ENCODE measurements around the gene NEK10.

NEK10 gene

DNA sequence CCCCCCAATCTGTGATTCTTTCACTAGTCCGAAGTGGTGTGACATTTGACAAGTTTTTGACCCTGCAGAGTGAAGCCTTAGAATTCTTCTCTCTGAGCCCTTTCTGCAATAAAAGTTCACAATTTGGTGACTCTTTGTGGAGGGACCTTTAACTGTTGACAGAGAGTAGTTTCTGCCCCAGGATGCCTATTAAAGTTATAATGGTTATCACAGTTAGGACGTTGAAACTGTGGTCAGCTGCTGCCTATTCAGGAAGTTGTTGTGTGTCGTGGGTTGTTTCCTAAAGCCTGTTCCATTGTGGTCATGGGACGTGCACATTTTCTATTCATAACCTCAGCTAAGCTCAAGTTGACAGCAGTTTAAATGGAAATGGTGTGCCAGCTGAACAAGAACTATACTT lies 274.5 kb downstream of the NEK10 start:
- no peak for DNase-seq

DNA sequence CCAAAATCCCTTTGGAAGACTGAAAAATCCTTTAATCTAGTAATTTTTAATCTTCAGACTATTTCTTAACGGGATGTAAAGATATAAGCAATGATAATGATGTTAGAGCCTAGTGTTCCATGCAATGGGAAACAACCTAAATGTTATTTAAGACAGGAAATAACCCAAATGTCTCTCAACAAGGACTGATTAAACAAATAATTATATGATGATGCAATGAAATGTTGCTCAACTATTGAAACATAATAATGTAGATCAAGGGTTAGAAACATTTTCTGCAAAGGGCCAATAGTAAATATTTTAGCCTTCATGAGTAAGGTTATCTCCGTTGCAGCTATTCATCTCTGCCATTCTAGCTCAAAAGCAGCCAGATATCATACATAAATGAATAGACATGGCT lies 275.4 kb downstream of the NEK10 start:
- no peak for DNase-seq

DNA sequence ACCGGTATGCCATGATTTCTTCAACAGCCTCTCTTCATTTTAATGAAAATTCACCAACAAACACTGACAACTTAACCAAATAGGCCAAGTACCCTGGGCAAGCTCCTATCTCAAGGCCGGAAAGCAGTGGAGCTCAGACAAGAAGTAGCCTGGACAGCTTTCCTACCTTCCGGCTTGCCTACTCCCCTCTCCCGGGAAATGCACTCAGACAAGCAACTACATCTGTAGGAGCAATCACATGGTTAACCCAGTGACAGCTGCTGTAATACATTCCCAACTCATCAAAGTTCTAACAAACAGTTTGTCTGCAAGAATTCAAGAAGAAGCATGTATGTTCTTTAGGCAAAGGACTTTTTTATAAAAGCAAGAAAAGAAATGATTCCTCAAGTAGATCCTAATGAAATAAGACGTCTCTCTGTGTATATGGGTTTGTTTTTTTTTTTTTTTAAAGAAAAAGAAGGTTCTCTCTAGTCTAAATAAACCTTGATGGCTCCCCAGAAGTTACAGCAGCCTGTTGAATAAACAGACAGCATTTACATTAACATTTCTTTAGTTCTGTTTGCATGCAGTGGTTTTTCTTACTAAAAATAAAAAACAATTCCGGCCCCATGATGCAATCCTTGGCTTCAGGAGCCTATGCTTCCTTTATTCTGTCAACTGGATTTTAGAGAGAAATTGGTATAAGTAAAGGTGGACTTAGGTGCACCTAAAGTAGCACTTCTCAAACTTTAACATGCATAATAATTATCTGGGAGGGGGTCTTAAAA lies 278.7 kb downstream of the NEK10 start:
- DNase-seq = no peak

DNA sequence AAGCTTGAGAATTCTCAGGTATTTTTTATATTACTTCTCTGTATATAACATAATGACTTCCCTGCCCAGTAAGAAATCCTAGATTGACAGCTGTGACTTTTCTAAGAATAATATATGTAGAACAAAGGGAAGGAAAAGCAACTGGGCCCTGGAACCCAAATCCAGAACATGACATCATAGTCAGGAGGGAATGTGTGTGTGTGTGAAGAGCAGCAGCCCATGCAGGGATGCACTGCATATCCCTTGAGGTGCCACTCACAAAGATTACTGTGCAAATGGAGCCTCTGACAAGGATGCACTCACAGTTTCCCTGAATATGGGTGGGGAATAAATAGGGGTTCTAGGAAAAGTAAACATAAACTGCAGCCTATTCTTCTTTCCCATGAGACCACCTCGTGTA lies 279.5 kb downstream of the NEK10 start:
- DNase-seq = no peak

DNA sequence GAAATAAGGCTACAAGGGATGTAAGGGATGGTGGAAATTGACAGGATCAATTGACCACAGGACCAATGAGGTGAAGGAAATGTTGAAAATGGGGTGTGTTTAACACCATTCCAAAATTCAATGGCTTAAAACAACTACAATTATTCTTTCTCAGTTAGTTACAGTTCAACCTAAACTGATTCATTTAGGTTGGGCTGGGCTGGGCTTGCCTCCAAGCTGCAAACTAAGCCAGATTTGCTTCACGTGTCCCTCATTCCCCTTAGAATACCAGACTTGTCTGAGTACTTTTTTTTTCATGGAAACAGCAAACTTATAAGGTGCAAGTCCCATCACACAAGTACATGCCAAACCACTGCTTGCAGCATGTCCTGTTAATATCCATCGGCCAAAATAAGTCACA lies 280.1 kb downstream of the NEK10 start:
- DNase-seq = no peak

DNA sequence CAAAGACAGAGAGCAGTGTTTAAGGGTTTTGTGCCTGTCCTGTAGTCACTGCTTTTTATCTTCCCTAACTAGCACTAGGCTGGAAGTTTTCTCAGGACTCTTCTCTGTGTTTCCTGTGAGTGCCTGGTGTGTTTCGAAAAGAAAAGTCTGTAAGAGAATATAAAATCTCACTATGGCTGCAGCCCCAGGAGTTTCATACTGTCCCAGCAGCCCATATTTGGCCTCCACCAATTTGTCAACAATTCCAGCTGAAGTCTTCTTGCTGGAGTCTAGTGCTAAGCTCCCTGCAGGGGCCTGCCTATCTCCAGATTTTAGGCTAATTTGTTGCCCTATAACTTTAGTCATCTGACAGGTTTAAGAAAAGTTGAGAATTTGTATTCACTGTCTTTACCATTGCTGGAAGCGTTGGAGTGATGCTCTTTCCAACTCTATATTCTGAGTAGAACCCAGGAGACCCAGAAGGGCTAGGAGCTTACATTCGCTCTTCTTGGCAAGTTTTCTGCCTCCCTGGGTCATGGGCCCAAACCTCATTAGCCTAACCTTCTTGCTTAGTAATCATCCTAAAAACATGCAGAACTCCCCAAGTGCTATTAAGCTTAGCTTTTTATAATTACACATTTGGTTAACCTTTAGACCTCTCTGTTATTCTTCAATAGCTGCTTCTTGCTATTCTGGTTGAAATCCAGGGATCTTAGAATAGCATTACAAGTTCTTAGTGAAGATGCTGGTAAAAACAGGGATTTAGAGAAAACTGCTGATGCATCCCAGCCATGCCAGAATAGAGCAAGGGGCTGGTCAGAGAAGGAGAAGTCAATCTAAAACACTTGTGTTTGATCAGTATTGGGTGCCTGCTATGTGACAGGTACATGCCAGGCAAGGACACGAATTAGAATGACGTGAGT lies 283.1 kb downstream of the NEK10 start:
- DNase-seq = no peak

DNA sequence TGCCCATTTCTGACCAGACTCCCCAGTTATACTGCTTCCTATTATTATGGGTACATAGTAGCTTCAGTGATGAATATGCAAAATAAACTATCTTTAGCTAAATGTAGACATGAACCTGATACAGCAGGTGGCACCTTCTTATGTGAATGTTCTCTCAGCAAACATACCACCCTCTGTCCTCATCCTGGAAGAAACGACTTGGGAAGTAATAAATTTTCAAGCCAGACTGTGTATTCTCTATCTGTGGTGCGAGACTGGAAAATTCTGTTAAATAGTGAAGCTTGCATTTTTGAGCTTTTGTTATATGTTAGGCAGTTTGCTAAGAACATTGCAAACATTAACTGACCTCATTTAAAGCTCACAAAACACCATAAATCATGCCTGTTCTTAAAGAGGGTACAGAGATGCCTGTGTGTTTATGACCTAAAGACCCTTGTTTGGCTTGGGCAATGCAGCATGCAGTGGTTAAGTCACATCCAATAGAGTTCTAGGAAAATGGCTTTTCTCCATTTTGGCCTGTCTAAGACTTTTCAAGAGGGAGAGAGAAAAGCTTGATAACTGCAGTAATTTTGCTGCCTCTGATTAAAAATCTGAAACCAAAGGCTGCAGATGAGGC lies 287.1 kb downstream of the NEK10 start:
- DNase-seq = no peak

DNA sequence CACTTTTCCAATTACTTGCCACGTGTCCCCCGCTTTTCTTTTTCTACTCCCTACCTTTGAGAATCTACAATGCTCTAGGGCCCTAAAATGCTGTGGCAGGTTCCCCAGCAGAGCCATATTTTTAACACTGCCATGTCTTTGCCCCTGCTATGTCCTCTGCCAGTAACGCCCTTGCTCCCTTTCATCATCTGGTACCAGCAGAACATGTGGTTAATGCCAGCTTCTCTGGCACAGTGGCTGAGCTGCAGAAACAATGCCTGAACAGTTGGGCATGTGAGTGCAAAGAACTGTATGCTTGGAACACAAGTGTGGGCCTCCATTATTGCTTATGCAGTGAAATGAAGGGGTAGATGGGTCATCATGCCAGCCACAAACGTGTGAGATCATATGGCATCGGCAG lies 287.6 kb downstream of the NEK10 start:
- no peak for DNase-seq

DNA sequence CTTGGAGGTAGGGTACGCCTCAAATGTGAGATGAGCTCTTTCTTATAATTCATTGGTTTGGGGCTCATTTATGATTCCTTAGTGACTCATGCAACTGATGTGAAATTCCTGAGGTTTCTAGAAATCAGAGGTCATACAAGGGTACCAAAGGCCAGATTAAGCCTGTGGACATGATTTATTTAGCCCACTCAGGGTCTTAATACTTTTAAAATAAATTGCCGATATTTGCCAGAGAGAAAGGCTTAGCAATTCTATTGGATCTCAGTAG lies 289.0 kb downstream of the NEK10 start:
- no peak for DNase-seq

DNA sequence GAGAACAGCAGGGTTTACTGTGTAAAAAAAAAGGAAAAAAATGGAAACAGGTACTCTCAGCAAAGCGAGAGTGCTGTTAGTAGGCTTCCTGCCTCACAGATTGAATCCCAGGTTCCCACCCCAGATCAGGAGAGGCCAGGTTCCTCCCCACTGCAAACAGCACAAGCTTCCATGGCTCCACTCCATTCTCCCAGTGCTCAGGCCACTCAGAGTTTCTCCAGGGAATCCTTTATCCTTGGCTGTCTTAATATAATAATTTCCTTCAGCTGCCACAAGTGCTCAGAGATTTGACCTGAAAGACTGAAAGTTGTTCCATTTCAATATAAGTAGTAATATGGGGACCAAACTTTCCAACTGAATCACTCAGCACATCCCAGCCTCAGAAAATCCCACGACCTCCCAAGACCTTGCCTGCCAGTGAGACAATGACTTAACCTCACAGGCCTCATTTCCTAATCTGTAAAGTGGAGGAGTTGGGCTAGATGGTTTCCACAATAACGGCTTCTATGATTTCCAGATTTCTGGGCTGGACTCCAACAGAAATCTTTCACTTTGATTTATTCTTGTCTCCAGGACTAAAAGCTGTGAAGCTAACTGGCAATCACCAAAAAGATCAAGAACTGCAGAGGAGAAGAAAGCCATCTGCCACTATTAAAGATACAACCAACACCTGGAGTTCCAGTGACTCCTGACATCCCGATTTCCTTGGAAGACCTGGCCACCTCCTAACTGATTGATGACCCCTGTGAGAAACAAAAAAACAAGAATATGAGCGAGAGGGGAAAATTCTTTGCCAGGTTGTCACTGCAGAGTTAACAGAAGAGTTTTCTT lies 289.5 kb downstream of the NEK10 start:
- DNase-seq = no peak

DNA sequence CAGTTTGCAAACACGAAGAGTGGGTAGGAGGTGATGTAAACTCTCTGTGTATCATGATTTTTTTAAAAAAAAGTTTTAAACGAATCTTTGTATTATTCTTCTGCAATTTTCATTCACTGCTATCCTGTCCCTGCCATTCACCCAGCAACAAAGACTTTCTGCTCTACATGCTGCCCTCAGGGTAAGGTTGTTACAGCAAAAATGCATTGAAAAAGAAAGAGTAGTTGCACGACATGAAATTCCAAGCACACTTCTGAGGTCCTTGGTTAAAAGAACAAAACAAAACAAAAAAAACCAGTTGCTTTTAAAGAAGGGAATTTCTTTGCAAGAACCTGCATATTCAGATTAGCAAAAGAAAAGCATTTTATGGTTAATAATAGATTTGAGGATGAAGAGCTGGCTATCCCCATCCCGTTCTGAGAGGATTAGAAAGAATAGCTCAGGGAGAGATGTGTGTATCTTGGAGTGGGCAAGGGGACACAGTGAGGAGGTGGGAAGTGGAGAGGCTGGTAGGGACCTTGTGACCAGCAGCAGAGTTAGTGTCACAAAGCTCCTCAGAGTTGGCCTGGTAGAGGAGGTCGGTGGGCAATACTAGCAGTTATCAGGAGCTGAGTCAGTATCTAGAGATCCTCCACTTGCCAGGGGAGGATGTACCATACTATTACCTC lies 290.8 kb downstream of the NEK10 start:
- DNase-seq = no peak

DNA sequence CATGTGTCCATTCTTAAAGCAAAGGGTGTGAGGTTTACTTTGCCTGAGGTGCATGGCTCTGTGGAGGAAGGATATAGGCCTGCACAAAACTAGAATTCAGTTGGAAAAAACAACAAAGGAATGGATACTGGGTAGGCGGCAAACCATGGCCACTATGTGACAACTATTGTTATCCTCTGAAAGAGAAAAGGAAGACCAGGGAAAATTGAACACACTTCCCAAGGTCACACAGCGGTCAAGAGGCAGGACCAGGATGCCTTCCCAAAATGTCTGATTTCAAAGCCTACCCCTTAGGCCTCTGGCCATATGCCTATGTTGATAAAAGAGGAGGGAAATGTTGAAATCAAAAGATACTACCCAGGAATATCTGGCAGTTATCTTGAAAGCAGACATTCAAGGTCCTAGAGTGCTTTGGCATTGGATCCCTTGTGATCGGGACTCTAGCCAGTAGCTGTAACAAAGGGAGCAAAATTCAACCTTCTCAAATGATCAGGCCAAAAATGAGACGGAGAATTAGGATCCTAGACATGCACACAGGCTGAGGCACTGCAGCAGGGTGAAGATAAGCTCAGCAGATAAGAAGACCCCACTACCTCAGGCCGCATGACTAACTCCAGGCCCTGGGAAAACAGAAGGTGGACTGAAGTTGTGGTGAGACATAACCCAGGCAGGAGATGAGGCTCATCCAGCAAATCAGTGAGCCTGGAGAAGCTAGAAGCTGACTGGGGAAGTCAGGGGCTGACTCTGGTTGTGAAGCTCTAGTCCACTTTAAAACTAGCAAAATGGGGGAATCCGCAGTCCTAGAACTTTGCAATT lies 292.2 kb downstream of the NEK10 start:
- no peak for DNase-seq

DNA sequence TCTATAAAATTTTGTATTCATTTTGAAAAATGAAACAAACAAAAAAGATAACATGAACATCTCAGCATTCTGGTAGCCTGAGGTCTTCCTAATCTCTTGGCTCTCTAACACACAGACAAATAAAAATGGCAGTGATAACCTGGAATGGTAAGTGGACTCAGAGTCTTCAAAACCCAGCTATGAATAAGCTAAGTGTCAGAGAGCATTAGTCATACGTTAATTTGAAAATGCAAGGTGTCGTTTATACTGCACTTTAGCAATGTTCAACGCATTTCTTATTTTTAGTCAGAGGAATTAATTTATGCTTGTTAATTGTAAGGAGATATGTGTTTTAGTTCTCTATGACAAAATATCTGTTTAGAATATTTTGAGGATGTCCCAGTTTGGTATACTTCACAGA lies 294.3 kb downstream of the NEK10 start:
- DNase-seq = no peak

DNA sequence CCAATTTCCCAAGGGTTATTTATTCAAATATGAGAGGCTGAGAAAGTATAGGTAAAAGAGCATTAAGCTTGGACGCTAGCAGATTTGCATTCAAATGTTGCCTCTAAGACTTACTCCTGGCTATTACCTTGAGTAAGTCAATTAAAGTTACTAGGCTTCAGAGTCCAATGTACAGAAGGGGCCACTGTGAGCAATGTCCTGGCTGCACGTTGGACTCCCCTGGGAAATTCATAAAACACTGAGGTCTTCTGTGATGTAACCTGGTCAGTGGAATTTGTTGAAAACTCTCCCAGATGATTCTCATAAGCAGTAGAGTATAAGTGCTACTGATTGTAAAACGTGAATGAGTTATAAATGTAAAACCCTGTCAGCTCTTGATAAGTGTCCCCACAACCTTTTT lies 295.3 kb downstream of the NEK10 start:
- no peak for DNase-seq

DNA sequence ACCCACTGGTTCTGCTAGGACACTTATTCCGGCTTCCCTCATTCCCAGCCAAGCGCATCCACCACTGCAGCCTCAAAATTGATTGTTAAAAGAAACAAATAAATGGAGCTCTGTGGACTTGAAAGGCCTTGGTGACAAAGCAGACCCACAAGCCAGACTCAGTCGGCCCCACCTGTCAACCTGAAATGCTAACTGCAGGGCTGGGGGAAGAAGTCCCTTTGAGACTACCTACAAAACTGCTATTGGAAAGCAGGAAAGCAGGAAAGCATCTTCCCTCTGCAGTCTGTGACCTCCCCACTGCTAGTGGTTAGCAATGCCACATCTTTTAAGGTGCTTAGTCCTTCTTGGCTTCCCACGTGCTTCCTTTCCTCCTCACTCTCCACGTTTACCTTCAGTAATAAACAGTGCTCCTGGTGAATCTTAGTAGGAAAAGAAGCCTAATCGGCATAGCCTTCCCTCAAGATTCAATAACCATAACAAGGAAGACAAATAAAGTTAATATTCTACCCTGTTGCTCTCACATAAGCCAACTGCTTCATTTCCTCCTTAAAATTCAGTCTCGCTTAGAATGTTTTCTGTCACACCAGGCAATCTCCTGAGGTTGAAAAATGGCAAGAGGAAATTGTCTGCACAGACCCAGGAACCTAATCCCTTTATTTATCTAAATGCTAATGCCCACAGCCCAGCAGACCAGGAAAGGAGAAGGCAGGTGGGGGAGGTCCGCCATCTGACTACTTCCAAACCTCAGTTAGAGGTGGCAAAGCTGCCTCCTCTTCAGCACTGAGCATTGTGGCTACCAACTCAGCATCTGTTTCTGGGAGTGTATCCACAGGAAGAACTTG lies 296.2 kb downstream of the NEK10 start:
- DNase-seq = no peak

DNA sequence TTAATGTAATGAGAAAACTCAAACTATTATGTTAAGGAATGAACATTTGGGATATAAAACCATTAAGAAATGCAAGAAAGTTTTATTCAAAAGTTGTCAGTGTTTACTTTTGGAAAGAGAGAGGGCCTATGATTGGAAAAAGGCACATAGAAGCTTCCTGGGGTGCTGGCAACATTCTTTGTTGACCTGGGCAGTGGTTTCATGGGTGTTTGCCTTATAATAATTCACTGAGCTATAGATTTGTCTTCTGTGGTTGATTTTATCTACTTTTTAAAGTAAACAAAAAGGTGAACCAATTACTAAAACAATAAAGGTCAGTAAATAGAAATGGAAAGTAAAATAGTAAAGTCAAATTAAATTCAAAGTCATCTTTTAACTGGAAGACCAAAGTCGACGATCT lies 308.8 kb downstream of the NEK10 start:
- no peak for DNase-seq
